ENCODE measurements around the gene TP53BP2.

GRCh38 chr1:223848536-223848935 lies 2.8 kb upstream of the TP53BP2 start:
- TF ChIP-seq, protein P1, sequence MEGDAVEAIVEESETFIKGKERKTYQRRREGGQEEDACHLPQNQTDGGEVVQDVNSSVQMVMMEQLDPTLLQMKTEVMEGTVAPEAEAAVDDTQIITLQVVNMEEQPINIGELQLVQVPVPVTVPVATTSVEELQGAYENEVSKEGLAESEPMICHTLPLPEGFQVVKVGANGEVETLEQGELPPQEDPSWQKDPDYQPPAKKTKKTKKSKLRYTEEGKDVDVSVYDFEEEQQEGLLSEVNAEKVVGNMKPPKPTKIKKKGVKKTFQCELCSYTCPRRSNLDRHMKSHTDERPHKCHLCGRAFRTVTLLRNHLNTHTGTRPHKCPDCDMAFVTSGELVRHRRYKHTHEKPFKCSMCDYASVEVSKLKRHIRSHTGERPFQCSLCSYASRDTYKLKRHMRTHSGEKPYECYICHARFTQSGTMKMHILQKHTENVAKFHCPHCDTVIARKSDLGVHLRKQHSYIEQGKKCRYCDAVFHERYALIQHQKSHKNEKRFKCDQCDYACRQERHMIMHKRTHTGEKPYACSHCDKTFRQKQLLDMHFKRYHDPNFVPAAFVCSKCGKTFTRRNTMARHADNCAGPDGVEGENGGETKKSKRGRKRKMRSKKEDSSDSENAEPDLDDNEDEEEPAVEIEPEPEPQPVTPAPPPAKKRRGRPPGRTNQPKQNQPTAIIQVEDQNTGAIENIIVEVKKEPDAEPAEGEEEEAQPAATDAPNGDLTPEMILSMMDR (IDR thresholded peaks at IDR 0.05; ENCODE audit: poor library complexity): no peak
- TF ChIP-seq EZH2 (IDR thresholded peaks at IDR 0.05; ENCODE audit: borderline replicate concordance): no peak
